SK-N-SH (cell line): ENCODE measurements around the gene MACROD1. TPM values are rescaled to one million over a fixed set of nuclear protein-coding genes. Genes with fewer than 3 reads are reported as not detected.

Experiments used
- CTCF ChIA-PET: fragments of 300-600, 350-600 bp; formaldehyde crosslinking; extraction: SDS; loops from one replicate; lab custom pipeline; 2021; lab: Yijun Ruan, JAX
- POLR2A ChIA-PET: fragments of 350-600 bp; sonication (Branson Sonifier 250); formaldehyde crosslinking; extraction: SDS; loops from one replicate; lab custom pipeline; 2020; ENCODE audit warnings: antibody characterized with exemption, inconsistent platforms; lab: Yijun Ruan, JAX
- DNase-seq: peaks from one replicate; pipeline ENCODE4 v3.0.0; 2012
- H2AFZ ChIP-seq: fragments of 200-600 bp; sonication (generic); 2 replicates; pipeline ENCODE4 v1.8.1; 2016; ENCODE audit warnings: antibody characterized with exemption, mild to moderate bottlenecking, low read depth
- H3F3A ChIP-seq: fragments of 200-600 bp; sonication (generic); replicated peaks from 2 replicates; pipeline ENCODE3; 2016; ENCODE audit warnings: antibody characterized with exemption, mild to moderate bottlenecking; ENCODE audit not compliant: insufficient read depth
- H3K27ac ChIP-seq, 2 experiments: fragments of 200-500 bp in 1 of 2; fragments of 200-600 bp in 1 of 2; sonication (Bioruptor generic) in 1 of 2; sonication (generic), shearing (Covaris generic) in 1 of 2; 2 replicates each; pipeline versions ENCODE4 v1.5.1 to v1.6.1; 2014 to 2016; ENCODE audit warnings: low read depth in 2 of 2, inconsistent platforms in 1 of 2, low read length in 1 of 2, mild to moderate bottlenecking in 1 of 2, mixed read lengths in 1 of 2
- H3K27me3 ChIP-seq: fragments of 200-600 bp; sonication (generic), shearing (Covaris generic); 2 replicates; pipeline ENCODE4 v1.6.1; 2016; ENCODE audit warnings: mixed run types; ENCODE audit not compliant: insufficient read depth
- H3K36me3 ChIP-seq, 2 experiments: fragments of 200-500 bp in 1 of 2; fragments of 200-600 bp in 1 of 2; sonication (Bioruptor generic) in 1 of 2; sonication (generic) in 1 of 2; replicated peaks in 1 of 2; 2 replicates each; pipeline versions ENCODE3 to v1.5.1; 2014 to 2016; ENCODE audit warnings: low read length in 1 of 2, mild to moderate bottlenecking in 1 of 2; ENCODE audit not compliant: insufficient read depth in 2 of 2, control insufficient read depth in 1 of 2
- H3K4me1 ChIP-seq, 2 experiments: fragments of 200-500 bp in 1 of 2; fragments of 200-600 bp in 1 of 2; sonication (Bioruptor generic) in 1 of 2; sonication (generic), shearing (Covaris generic) in 1 of 2; 2 replicates each; pipeline versions ENCODE4 v1.5.1 to v1.6.1; 2014 to 2016; ENCODE audit warnings: low read depth in 1 of 2, low read length in 1 of 2, mixed run types in 1 of 2; ENCODE audit not compliant: insufficient read depth in 2 of 2, control insufficient read depth in 1 of 2
- H3K4me2 ChIP-seq: fragments of 200-600 bp; sonication (generic), shearing (Covaris generic); 2 replicates; pipeline ENCODE4 v1.6.1; 2017; ENCODE audit warnings: mixed run types
- H3K4me3 ChIP-seq, 2 experiments: fragments of 200-500 bp in 1 of 2; fragments of 200-600 bp in 1 of 2; sonication (Bioruptor generic) in 1 of 2; sonication (generic), shearing (Covaris generic) in 1 of 2; 2 replicates each; pipeline versions ENCODE4 v1.5.1 to v1.8.1; 2014 to 2016; ENCODE audit warnings: low read depth in 2 of 2, inconsistent platforms in 1 of 2, low read length in 1 of 2, mild to moderate bottlenecking in 1 of 2, mixed read lengths in 1 of 2, moderate library complexity in 1 of 2
- H3K79me2 ChIP-seq: fragments of 200-600 bp; sonication (generic); 2 replicates; pipeline ENCODE4 v1.8.1; 2017; ENCODE audit warnings: mild to moderate bottlenecking; ENCODE audit not compliant: insufficient read depth
- H3K9ac ChIP-seq: fragments of 200-600 bp; sonication (generic); 2 replicates; pipeline ENCODE4 v1.6.1; 2017; ENCODE audit warnings: mixed run types
- H3K9me2 ChIP-seq: fragments of 200-600 bp; sonication (generic); 2 replicates; pipeline ENCODE4 v1.6.1; 2017; ENCODE audit warnings: mixed run types
- H3K9me3 ChIP-seq: fragments of 200-600 bp; sonication (generic); 2 replicates; pipeline ENCODE4 v1.6.1; 2017; ENCODE audit warnings: mixed run types, mild to moderate bottlenecking, moderate library complexity
- H4K20me1 ChIP-seq: fragments of 200-600 bp; sonication (generic); 2 replicates; pipeline ENCODE4 v1.6.1; 2017; ENCODE audit warnings: mild to moderate bottlenecking, mixed run types; ENCODE audit not compliant: insufficient read depth
- CHD2 ChIP-seq: fragments of 150-350 bp; IDR thresholded peaks from 2 replicates; pipeline ENCODE4 v1.6.1; 2018; ENCODE audit warnings: low read length; ENCODE audit not compliant: partially characterized antibody
- EZH2phosphoT487 ChIP-seq: fragments of 200-600 bp; sonication (generic); IDR thresholded peaks from 2 replicates; pipeline ENCODE4 v1.6.1; 2017; ENCODE audit warnings: low read depth, mixed run types, mild to moderate bottlenecking, antibody characterized with exemption, moderate library complexity, borderline replicate concordance
- FOXM1 ChIP-seq: IDR thresholded peaks from 2 replicates; pipeline ENCODE4 v1.4.0; 2012; ENCODE audit warnings: low read depth, mild to moderate bottlenecking
- GABPA ChIP-seq: IDR thresholded peaks from 2 replicates; pipeline ENCODE4 v1.4.0; 2012; ENCODE audit warnings: low read depth, mild to moderate bottlenecking
- GATA2 ChIP-seq: sonication (generic); formaldehyde crosslinking; IDR thresholded peaks from 2 replicates; pipeline ENCODE4 v1.5.0; 2020; ENCODE audit warnings: mild to moderate bottlenecking, missing genetic modification reagents
- IRF3 ChIP-seq: fragments of 150-350 bp; IDR thresholded peaks from 2 replicates; pipeline ENCODE4 v1.6.1; 2016; ENCODE audit warnings: mild to moderate bottlenecking, low read depth, low read length
- MAX ChIP-seq: IDR thresholded peaks from 2 replicates; pipeline ENCODE4 v1.4.0; 2012; ENCODE audit warnings: low read depth
- NFIC ChIP-seq: IDR thresholded peaks from 2 replicates; pipeline ENCODE4 v1.4.0; 2012; ENCODE audit warnings: borderline replicate concordance
- REST ChIP-seq: IDR thresholded peaks from 2 replicates; pipeline ENCODE4 v1.6.1; 2012; ENCODE audit warnings: mild to moderate bottlenecking, low read depth, low read length, moderate library complexity
- RFX5 ChIP-seq: IDR thresholded peaks from 2 replicates; pipeline ENCODE4 v1.6.1; 2012; ENCODE audit warnings: mild to moderate bottlenecking, improper control_type of control experiment, low read length
- RXRA ChIP-seq: IDR thresholded peaks from 2 replicates; pipeline ENCODE4 v1.4.0; 2012; ENCODE audit warnings: low read depth, mild to moderate bottlenecking, borderline replicate concordance
- TCF12 ChIP-seq: IDR thresholded peaks from 2 replicates; pipeline ENCODE4 v1.4.0; 2012
- USF2 ChIP-seq: fragments of 150-350 bp; IDR thresholded peaks from 2 replicates; pipeline ENCODE4 v1.6.1; 2017; ENCODE audit warnings: antibody characterized with exemption, low read length, low read depth, borderline replicate concordance
- WGBS: methylation state at CpG from one replicate; pipeline ENCODE4 v1.1.6; 2017; ENCODE audit warnings: low lambda C conversion rate; 5-methylcytosine and 5-hydroxymethylcytosine counted together
- polyA plus RNA-seq, 3 experiments: library from polyadenylated mRNA; depleted of rRNA; stranded (reverse); fragments of >200 nt; gene quantifications; 2 replicates each; pipeline ENCODE4 v1.2.3, GENCODE V29; 2012

The MACROD1 gene
- polyA plus RNA-seq, 1 of the 3 experiments (the other 2 are of a cell fraction): 49.1 TPM

- no peak for TF ChIP-seq REST
- no peak for TF ChIP-seq RXRA
- TF ChIP-seq CHD2: peak; percentile 19
- TF ChIP-seq GABPA: no peak
- TF ChIP-seq FOXM1: no peak
- TF ChIP-seq MAX: no peak
- TF ChIP-seq, all 33 proteins: peak for 9
Measured at GRCh38 chr11:64204464-64204989, 38.6 kb upstream of the MACROD1 start (continued).

- no peak overlapping the region for H3K9ac ChIP-seq
- no peak overlapping the region for H2AFZ ChIP-seq
- peaks cover 39 to 47% of the 10 kb centered on the region in 2 experiments for H3K36me3 ChIP-seq
- WGBS: 93% methylated on average over 15 of the region's 16 CpGs
- ChIA-PET CTCF (interaction anchor here (0.6 to 5.3 kb wide), 21 partner anchors 9 to 99 kb away, joined by 3 to 52 read pairs (median 6); partner anchors contain the start of genes CATSPERZ, NUDT22, PLCB3 and STIP1), POLR2A (interaction anchor here (0.9 to 2.0 kb wide), 6 partner anchors 9 to 100 kb away, joined by 3 to 5 read pairs (median 4); partner anchors contain the start of gene NUDT22)
- peaks cover 9% of the 10 kb centered on the region for H4K20me1 ChIP-seq
- H3K79me2 ChIP-seq: no peaks in the 10 kb centered on the region; the same call in 1 of the 2 replicates
- no peaks in the 10 kb centered on the region for H3K27me3 ChIP-seq
- H3K9me2 ChIP-seq: no peaks in the 10 kb centered on the region
- H3K27ac ChIP-seq: peak overlapping the region in 1 of 2 experiments; percentile 6; a peak in 1 of 4 replicates
- no peak overlapping the region for H3K4me3 ChIP-seq
- no peak for DNase-seq
- H3K9me3 ChIP-seq: no peaks in the 10 kb centered on the region
- no peak overlapping the region for H3K4me2 ChIP-seq
- TF ChIP-seq REST: no peak
- TF ChIP-seq IRF3: no peak
- no peak for TF ChIP-seq TCF12
- TF ChIP-seq NFIC: no peak
- no peak for TF ChIP-seq USF2
- TF ChIP-seq RFX5: no peak
- no peak for TF ChIP-seq EZH2phosphoT487
- no peak for TF ChIP-seq GATA2 (CRISPR knock-in tag)
- peaks cover 4 to 27% of the 10 kb centered on the region in 2 experiments; a peak in 3 of 4 replicates for H3K4me1 ChIP-seq
- peaks cover 30% of the 10 kb centered on the region for H3F3A ChIP-seq
Measured at GRCh38 chr11:64204080-64204440, 38.1 kb upstream of the MACROD1 start.
